Smooth muscle cell (in vitro differentiated cells): ENCODE data around the gene GYPA. TPM values are rescaled to one million over a fixed set of nuclear protein-coding genes. Genes with fewer than 3 reads are reported as not detected.
"Not testable (repeated sequence)": the region's sequence is repeated elsewhere in the genome, so short reads cannot be mapped to it uniquely, and the experiment has no call there.

Source experiments
- DNase-seq: peaks from one replicate; lab custom pipeline; 2025; ENCODE audit not compliant: unreplicated experiment; lab: John Stamatoyannopoulos, UW
- H2AFZ ChIP-seq: fragments of 200-600 bp; sonication (generic); 2 replicates; pipeline ENCODE4 v1.6.0; 2016; ENCODE audit warnings: antibody characterized with exemption, low read depth, mild to moderate bottlenecking
- H3F3A ChIP-seq: fragments of 200-600 bp; sonication (generic); 2 replicates; pipeline ENCODE4 v1.6.0; 2017; ENCODE audit warnings: antibody characterized with exemption, low read depth
- H3K27ac ChIP-seq: fragments of 200-600 bp; sonication (generic); 2 replicates; pipeline ENCODE4 v1.5.1; 2016; ENCODE audit warnings: low read depth, mild to moderate bottlenecking
- H3K27me3 ChIP-seq: fragments of 200-600 bp; sonication (generic); 2 replicates; pipeline ENCODE4 v1.6.1; 2016; ENCODE audit warnings: low read depth, mild to moderate bottlenecking
- H3K36me3 ChIP-seq: fragments of 200-600 bp; sonication (generic); 2 replicates; pipeline ENCODE4 v1.5.1; 2016; ENCODE audit warnings: low read depth
- H3K4me1 ChIP-seq: fragments of 200-600 bp; sonication (generic); 2 replicates; pipeline ENCODE4 v1.5.1; 2016; ENCODE audit warnings: low read depth
- H3K4me2 ChIP-seq: fragments of 200-600 bp; sonication (generic); 2 replicates; pipeline ENCODE4 v1.6.0; 2016; ENCODE audit warnings: mild to moderate bottlenecking
- H3K4me3 ChIP-seq: fragments of 200-600 bp; sonication (generic); 2 replicates; pipeline ENCODE4 v1.5.1; 2016; ENCODE audit warnings: mild to moderate bottlenecking
- H3K79me2 ChIP-seq: fragments of 200-600 bp; sonication (generic); 2 replicates; pipeline ENCODE4 v1.6.0; 2016; ENCODE audit warnings: low read depth, mild to moderate bottlenecking
- H3K9ac ChIP-seq: fragments of 200-600 bp; sonication (generic); 2 replicates; pipeline ENCODE4 v1.6.0; 2016; ENCODE audit warnings: low read depth
- H3K9me3 ChIP-seq: fragments of 200-600 bp; sonication (generic); replicated peaks from 2 replicates; pipeline ENCODE4 v1.5.1; 2016; ENCODE audit warnings: low read depth
- H4K20me1 ChIP-seq: fragments of 200-600 bp; sonication (generic); 2 replicates; pipeline ENCODE4 v1.6.0; 2016; ENCODE audit warnings: low read depth
- WGBS: methylation state at CpG from one replicate; pipeline ENCODE4 v1.1.7; 2016; ENCODE audit warnings: low lambda C conversion rate; 5-methylcytosine and 5-hydroxymethylcytosine counted together
- polyA plus RNA-seq: library from polyadenylated mRNA; unstranded; fragments of >200 nt; fragmentation: Nextera tagmentation; extraction: Ambion mirVana; gene quantifications from 2 replicates; pipeline ENCODE4 v1.2.1, GENCODE V29; 2016
- total RNA-seq: library from RNA; depleted of rRNA; stranded (reverse); fragments of >200 nt; gene quantifications from 2 replicates; pipeline ENCODE4 v1.2.3, GENCODE V29; 2014

GYPA gene
- total and polyA plus RNA-seq, 2 experiments from 2014 or later, result not detected

DNA sequence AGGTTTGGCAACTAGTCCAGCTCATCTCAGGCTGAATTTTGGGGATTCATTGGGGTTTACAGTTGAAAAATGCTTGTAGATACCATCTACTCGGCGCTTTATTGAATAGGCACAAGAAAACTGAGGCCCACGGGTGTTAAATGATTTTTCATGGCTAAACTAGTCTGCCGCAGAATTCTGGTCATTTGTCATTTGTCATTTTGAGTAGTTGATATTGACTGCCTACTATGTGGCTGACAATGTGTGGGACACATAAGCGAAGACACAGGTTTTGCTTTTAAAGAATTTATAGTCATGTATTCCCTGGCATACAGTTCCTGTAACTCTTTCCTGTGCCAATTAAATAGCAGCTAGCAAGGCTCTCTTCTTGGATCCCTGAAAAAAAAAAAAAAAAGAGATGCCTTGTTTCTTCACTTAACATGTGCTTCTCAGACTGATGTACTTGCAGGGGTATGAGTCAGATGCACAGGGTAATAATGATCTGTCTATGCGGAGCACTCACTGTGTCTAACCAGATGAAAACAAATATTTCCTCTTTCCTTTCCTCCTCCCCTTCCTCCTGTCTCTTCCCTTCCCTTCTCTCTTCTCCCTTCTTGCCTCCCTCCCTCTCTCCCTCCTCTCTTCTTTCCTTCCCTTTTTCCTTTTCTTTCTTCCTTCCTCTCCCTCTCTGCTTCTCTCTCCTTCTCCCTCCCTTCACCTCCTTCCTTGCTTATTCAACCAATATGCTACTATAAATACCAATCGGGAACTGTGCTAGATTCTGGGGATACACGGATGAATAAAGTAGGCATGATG lies 3.2 kb downstream of the GYPA start:
- not testable (repeated sequence) for H3K4me3 ChIP-seq, H3K27ac ChIP-seq, DNase-seq, H3F3A ChIP-seq, H3K4me1 ChIP-seq, H3K9me3 ChIP-seq, H3K9ac ChIP-seq, H3K79me2 ChIP-seq, H3K36me3 ChIP-seq, H2AFZ ChIP-seq, H4K20me1 ChIP-seq, H3K27me3 ChIP-seq, H3K4me2 ChIP-seq
- 83% methylated on average over 8 of the region's 8 CpGs for WGBS

DNA sequence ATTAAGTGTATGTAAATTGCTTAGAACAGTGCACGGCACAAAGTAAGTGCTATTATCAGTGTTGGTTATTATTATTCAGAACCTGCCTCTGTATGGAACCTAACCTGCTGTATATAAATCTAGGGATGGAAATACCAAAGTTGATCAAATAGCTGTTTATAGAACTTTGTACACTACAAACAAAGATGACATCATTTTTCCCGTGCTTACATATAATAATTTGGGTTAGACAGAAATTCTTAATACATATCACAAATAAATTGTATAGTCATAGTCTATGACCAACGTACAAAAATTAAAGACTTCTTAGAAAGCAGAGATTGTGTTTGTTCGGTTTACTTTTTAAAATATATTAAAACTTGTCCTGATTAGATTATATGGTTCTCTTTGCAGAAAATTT lies 4.3 kb downstream of the GYPA start:
- H3K36me3 ChIP-seq, DNase-seq, H3F3A ChIP-seq, H4K20me1 ChIP-seq, H3K4me3 ChIP-seq, H3K4me2 ChIP-seq, H3K79me2 ChIP-seq, H3K4me1 ChIP-seq, H2AFZ ChIP-seq, H3K27ac ChIP-seq, H3K9me3 ChIP-seq, H3K9ac ChIP-seq, H3K27me3 ChIP-seq: not testable (repeated sequence)
- WGBS, result 86% methylated on average over 4 of the region's 4 CpGs

DNA sequence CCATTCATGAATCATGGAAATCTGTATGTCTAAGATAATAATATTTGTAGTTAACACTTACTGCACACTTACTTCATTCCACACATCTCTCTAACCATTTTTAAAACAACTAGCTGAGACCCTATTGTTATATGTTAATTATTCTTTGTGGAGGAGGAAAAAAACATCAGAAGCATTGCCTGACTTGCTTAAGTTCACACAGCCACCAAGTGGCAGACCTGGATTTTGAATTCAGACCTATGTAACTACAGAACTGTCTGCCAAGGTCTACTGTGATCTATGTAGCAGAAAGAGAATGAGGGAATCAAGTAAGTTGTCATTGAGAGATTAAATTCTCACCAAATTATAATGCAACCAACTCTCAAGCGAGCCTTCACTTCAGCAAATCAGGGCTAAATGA lies 10.4 kb downstream of the GYPA start:
- DNase-seq, H3K27ac ChIP-seq, H3K4me1 ChIP-seq, H4K20me1 ChIP-seq, H3K27me3 ChIP-seq, H3K9ac ChIP-seq, H3K79me2 ChIP-seq, H3K4me3 ChIP-seq, H2AFZ ChIP-seq, H3K4me2 ChIP-seq, H3K9me3 ChIP-seq, H3F3A ChIP-seq, H3K36me3 ChIP-seq: not testable (repeated sequence)
- WGBS, result 100% methylated on average over 1 of the region's 1 CpG

DNA sequence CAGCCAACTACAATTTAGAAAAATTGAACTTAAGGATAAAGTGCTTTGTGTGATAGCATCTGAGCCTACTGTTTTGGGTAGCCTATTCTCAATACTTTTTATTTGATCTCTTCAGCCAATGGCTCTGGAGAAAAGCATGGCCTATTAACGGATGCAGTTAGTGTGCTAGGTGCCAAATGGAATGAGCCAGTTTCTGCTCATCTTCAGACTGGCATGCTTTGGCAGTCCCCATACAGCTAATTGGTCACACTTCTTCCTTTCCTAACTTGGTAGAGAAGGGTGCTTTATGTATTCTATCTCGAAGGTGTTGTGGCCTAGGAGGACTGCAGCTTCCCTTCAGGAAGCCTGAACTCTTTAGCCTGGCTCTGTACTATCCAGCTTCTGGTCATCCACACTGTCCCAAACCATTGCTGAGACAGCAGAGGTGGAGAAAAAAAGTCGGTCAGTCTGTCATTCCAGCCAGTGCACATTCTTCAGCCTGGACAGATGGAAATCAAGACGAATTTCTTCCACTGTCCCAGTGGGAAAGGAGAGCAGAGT lies 11.1 kb downstream of the GYPA start:
- not testable (repeated sequence) for H2AFZ ChIP-seq, H3K4me2 ChIP-seq, H3K9me3 ChIP-seq, H3K27me3 ChIP-seq, H3K27ac ChIP-seq, H3K79me2 ChIP-seq, DNase-seq, H3K4me3 ChIP-seq, H4K20me1 ChIP-seq, H3K9ac ChIP-seq, H3F3A ChIP-seq, H3K4me1 ChIP-seq, H3K36me3 ChIP-seq
- WGBS, result 81% methylated on average over 4 of the region's 4 CpGs

DNA sequence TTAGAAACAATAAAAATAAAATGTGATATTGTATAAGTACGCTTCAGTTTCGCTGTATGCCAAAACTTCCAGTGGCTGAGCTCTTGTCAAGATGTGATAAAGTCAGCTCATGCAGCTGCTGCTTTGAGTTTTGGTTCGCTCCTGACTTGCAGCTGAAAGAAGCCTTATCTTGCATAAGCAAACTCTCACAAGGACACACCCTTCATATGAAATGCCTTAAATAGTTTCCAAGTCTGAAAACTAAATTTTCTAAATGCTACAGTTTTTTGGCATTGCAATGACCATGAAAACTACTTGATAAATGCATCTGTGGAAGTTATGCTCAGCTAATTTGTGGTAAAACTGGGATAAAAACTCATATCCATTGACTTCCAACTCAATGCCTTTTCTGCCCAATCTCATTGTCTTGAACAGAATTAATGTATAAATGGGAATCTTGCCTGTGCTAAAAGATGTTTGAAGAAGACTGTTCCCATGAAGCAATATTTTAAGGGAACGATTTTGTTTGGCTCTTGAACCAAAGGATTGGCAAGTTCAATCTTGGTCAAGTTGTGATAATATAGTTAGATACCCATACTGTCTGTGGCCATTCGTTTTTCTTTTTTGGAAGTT lies 11.7 kb downstream of the GYPA start:
- H3K27ac ChIP-seq, DNase-seq, H3K4me2 ChIP-seq, H2AFZ ChIP-seq, H3F3A ChIP-seq, H3K4me1 ChIP-seq, H3K9me3 ChIP-seq, H4K20me1 ChIP-seq, H3K4me3 ChIP-seq, H3K79me2 ChIP-seq, H3K36me3 ChIP-seq, H3K9ac ChIP-seq, H3K27me3 ChIP-seq: not testable (repeated sequence)
- WGBS, result 87% methylated on average over 5 of the region's 5 CpGs

DNA sequence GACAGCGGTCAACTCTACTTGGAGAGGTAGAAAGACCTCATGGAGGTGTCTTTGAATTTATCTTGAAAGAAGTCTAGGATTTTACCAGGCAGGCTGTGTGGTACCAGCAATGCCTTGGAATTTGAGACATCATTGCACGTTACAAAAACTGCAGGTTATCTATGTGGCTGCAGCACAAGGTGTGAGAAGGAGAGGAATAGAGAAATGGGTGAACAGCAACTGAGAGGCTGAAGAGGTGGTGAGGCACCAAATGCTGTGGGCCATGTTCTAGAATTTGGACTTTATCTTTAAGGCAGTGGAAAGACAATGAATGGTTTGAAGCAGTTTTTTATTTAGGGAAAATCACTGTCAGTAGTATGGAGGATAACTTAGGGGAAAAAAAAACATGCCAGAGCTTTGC lies 15.4 kb downstream of the GYPA start:
- H3K4me2 ChIP-seq, H3F3A ChIP-seq, H3K9me3 ChIP-seq, H3K27me3 ChIP-seq, H3K27ac ChIP-seq, H3K4me3 ChIP-seq, DNase-seq, H2AFZ ChIP-seq, H3K4me1 ChIP-seq, H4K20me1 ChIP-seq, H3K36me3 ChIP-seq, H3K9ac ChIP-seq, H3K79me2 ChIP-seq: not testable (repeated sequence)
- WGBS, result 85% methylated on average over 1 of the region's 2 CpGs

DNA sequence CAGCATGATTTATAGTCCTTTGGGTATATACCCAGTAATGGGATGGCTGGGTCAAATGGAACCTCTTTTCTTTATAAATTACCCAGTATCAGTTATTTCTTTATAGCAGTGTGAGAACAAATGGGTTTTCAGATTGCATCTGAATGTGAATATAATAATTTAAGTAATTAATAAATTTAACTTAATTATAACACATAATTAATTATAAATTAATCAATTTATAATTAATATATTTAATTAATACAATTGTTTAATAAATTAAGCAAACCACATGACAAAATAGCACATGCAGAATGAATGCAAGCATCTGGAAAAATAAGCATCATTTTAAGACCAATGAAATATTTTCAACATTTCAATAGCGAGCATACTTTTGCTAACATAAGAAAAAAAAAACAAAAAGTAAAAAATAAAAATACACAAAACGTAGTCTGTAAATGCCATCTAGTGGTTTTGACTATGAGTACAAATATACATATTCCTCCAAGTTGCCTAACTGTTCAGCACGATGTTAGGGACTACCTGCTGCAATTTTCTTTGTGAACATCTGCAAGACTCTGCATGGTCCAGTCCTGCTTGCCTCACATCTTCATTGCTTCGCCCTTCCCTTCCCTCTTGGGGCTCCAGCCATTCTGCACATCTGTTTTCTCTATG lies 16.4 kb downstream of the GYPA start:
- not testable (repeated sequence) for H3K4me1 ChIP-seq, H3K4me2 ChIP-seq, H4K20me1 ChIP-seq, H2AFZ ChIP-seq, H3K79me2 ChIP-seq, H3K4me3 ChIP-seq, H3F3A ChIP-seq, H3K36me3 ChIP-seq, H3K27me3 ChIP-seq, DNase-seq, H3K9ac ChIP-seq, H3K9me3 ChIP-seq, H3K27ac ChIP-seq
- WGBS, result 86% methylated on average over 4 of the region's 4 CpGs

DNA sequence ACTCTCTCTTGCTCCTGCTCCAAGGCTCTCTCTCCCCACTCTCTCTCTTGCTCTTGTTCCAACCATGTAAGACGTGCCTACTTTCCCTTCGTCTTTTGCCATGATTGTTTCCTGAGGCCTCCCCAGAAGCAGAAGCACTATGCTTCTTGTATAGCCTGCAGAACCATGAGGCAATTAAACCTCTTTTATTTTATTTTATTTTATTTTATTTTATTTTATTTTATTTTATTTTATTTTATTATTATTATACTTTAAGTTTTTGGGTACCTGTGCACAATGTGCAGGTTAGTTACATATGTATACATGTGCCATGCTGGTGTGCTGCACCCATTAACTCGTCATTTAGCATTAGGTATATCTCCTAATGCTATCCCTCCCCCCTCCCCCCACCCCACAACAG lies 17.2 kb downstream of the GYPA start:
- DNase-seq, H2AFZ ChIP-seq, H3F3A ChIP-seq, H3K27ac ChIP-seq, H4K20me1 ChIP-seq, H3K79me2 ChIP-seq, H3K36me3 ChIP-seq, H3K4me3 ChIP-seq, H3K9ac ChIP-seq, H3K4me1 ChIP-seq, H3K9me3 ChIP-seq, H3K4me2 ChIP-seq, H3K27me3 ChIP-seq: not testable (repeated sequence)
- WGBS, result 74% methylated on average over 3 of the region's 3 CpGs
